C4-2B (cell line): ENCODE data around the gene ARHGAP15.

Experiments used
- ZFX ChIP-seq: fragments of 450-650 bp; IDR thresholded peaks from 2 replicates; pipeline ENCODE4 v1.6.1; 2017
- TF ChIP-seq, protein P1 (sequence below): fragments of 450-650 bp; conservative IDR thresholded peaks from 2 replicates; pipeline ENCODE4 v1.5.1; 2017; ENCODE audit warnings: mild to moderate bottlenecking

DNA sequence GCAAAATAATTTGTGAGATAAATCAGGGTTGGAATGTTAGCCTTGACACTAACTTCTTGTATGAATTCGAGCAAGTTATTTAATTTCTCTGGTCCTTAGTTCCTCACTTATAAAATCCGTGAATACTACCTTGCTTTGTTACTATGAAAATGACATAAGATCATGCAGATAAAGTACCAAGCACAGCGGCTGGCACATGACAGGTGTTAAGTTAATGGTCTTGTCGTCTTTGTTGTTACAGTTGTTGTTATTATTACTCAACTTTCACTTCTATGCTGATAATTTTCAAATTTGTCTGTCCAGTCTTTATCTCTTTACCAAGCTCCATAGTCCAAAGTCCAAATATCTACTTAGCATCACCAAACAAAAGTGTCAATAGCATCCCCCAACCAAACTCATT lies 482.1 kb downstream of the ARHGAP15 start:
- TF ChIP-seq, protein P1, sequence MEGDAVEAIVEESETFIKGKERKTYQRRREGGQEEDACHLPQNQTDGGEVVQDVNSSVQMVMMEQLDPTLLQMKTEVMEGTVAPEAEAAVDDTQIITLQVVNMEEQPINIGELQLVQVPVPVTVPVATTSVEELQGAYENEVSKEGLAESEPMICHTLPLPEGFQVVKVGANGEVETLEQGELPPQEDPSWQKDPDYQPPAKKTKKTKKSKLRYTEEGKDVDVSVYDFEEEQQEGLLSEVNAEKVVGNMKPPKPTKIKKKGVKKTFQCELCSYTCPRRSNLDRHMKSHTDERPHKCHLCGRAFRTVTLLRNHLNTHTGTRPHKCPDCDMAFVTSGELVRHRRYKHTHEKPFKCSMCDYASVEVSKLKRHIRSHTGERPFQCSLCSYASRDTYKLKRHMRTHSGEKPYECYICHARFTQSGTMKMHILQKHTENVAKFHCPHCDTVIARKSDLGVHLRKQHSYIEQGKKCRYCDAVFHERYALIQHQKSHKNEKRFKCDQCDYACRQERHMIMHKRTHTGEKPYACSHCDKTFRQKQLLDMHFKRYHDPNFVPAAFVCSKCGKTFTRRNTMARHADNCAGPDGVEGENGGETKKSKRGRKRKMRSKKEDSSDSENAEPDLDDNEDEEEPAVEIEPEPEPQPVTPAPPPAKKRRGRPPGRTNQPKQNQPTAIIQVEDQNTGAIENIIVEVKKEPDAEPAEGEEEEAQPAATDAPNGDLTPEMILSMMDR, result no peak
- no peak for TF ChIP-seq ZFX
